ENCODE measurements around the gene CDH16. TPM values are rescaled to one million over a fixed set of nuclear protein-coding genes. Genes with fewer than 3 reads are reported as not detected.

CDH16 gene
- total and polyA plus RNA-seq, 11 donors: 0.08 to 1.6 (median 0.17) TPM; not detected in 5

GRCh38 chr16:66915041-66915440 lies 3.6 kb downstream of the CDH16 start:
- Histone ChIP-seq H3K36me3 (no peaks in the 10 kb centered on the region), H3K4me3 (no peak overlapping the region), H3K4me1 (peaks cover 0 to 19% (median 7%) of the 10 kb centered on the region in 12 donors), H3K27ac (no peak overlapping the region), H3K27me3 (peaks cover 0 to 3% (median 0%) of the 10 kb centered on the region in 9 donors), H3K9me3 (no peaks in the 10 kb centered on the region)
- DNase-seq (no peak), ATAC-seq (no peak)
- intact Hi-C loops (cut with DNase I): no loop called here
- WGBS, 4 donors: 62 to 73% (median 66%) methylated on average over 7 of the region's 7 CpGs
- TF ChIP-seq, protein P1, sequence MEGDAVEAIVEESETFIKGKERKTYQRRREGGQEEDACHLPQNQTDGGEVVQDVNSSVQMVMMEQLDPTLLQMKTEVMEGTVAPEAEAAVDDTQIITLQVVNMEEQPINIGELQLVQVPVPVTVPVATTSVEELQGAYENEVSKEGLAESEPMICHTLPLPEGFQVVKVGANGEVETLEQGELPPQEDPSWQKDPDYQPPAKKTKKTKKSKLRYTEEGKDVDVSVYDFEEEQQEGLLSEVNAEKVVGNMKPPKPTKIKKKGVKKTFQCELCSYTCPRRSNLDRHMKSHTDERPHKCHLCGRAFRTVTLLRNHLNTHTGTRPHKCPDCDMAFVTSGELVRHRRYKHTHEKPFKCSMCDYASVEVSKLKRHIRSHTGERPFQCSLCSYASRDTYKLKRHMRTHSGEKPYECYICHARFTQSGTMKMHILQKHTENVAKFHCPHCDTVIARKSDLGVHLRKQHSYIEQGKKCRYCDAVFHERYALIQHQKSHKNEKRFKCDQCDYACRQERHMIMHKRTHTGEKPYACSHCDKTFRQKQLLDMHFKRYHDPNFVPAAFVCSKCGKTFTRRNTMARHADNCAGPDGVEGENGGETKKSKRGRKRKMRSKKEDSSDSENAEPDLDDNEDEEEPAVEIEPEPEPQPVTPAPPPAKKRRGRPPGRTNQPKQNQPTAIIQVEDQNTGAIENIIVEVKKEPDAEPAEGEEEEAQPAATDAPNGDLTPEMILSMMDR (IDR thresholded peaks at IDR 0.05): no peak
- no peak for TF ChIP-seq POLR2A (IDR thresholded peaks at IDR 0.05)

- 89 to 98% (median 96%) methylated on average over 7 of the region's 7 CpGs for WGBS, 4 donors
- Histone ChIP-seq H3K4me1 (peaks cover 0 to 15% (median 3%) of the 10 kb centered on the region in 12 donors), H3K27me3 (no peaks in the 10 kb centered on the region), H3K9me3 (no peaks in the 10 kb centered on the region), H3K4me3 (no peak overlapping the region), H3K27ac (no peak overlapping the region), H3K36me3 (no peaks in the 10 kb centered on the region)
- ATAC-seq (no peak), DNase-seq (no peak)
- intact Hi-C loops (cut with DNase I): no loop called here
- TF ChIP-seq POLR2A (IDR thresholded peaks at IDR 0.05): no peak
- TF ChIP-seq, protein P1 (IDR thresholded peaks at IDR 0.05): no peak
Observed at GRCh38 chr16:66914541-66914940, 4.1 kb downstream of the CDH16 start.

DNA sequence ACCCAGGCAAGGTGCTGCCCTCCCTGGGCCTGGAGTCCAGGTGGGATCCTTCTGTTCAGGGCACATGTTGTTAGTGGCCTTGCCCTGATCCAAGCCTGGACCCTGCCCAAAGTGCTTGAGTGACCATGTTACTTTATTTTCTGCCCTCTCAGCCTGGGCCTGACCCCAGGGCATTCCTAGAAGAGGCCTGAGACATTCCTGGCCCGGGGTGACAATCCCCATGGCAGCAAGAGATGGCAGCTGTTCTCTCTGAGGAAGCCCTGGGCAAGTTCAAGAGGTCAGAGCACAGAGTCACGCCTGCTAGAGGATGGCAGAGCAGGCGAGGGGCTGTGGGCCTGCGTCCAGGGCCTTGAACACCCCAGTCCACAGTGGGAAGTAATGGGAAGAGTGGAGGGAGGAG lies 5.0 kb downstream of the CDH16 start:
- Histone ChIP-seq H3K27ac (no peak overlapping the region), H3K9me3 (no peaks in the 10 kb centered on the region), H3K27me3 (no peaks in the 10 kb centered on the region), H3K36me3 (no peaks in the 10 kb centered on the region), H3K4me1 (peaks cover 0 to 8% (median 0%) of the 10 kb centered on the region in 12 donors), H3K4me3 (no peak overlapping the region)
- TF ChIP-seq POLR2A (IDR thresholded peaks at IDR 0.05): no peak
- TF ChIP-seq, protein P1 (IDR thresholded peaks at IDR 0.05): no peak
- intact Hi-C loops (cut with DNase I): no loop called here
- 67 to 89% (median 82%) methylated on average over 2 to 4 of the region's 4 CpGs for WGBS, 4 donors
- DNase-seq (no peak), ATAC-seq (no peak)

DNA sequence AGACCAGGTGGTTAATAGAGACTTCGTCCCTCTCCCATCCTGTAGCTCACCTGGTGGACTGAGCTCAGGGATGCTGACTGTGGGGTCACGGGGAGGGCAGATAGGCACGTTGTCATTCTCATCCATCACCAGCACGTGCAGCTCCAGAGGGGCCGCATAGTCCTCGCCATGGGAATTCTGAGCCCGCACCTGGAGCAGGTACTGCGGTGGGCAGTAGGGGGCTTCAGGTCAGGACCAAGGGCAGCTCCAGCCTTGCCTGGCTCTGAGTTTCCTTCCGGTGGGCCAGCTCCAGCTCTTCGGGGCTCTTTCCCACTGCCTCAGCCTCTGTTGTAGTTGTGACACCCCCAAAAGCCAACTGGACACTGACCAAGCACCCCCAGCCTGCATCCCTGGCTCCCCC lies 5.6 kb downstream of the CDH16 start:
- peaks cover 0 to 9% (median 0%) of the 10 kb centered on the region in 12 donors for H3K4me1 ChIP-seq
- no peak overlapping the region for H3K4me3 ChIP-seq
- H3K27me3 ChIP-seq: no peaks in the 10 kb centered on the region
- DNase-seq: no peak
- 50 to 56% (median 53%) methylated on average over 3 to 10 of the region's 10 CpGs for WGBS, 4 donors
- ATAC-seq: no peak
- intact Hi-C loops (cut with DNase I): no loop called here
- no peak overlapping the region for H3K27ac ChIP-seq
- TF ChIP-seq, protein P1 (IDR thresholded peaks at IDR 0.05): no peak
- TF ChIP-seq POLR2A (IDR thresholded peaks at IDR 0.05): no peak
- no peaks in the 10 kb centered on the region for H3K36me3 ChIP-seq
- no peaks in the 10 kb centered on the region for H3K9me3 ChIP-seq

All from heart left ventricle (tissue), 16 donors.